ENCODE measurements around the gene BICC1.
A peak's percentile ranks its signal among the peaks of the same experiment; 100 is the strongest.

BICC1 gene

DNA sequence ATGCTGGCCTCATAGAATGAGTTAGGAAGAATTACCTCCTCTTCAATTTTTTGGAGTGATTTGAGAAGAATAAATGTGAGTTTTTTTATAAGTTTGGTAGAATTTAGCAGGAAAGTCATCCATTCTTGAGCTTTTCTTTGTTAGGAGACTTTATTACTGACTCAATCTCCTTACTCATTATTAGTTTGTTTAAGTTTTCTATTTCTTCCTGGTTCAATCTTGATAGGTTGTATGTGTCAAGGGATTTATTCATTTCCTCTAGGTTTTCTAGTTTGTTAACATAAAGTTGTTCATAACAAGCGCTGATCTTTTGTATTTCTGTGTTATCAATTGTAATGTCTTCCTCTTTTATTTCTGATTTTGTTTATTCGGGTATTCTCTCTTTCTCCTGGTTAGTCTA lies 47.4 kb downstream of the BICC1 start:
- peaks cover 3% of the 10 kb centered on the region; the same call in 1 of the 2 replicates for H3K4me1 ChIP-seq
- no peaks in the 10 kb centered on the region for H3K9me3 ChIP-seq
- no peak for DNase-seq
- H3K36me3 ChIP-seq = no peaks in the 10 kb centered on the region
- no peak overlapping the region for H3K4me3 ChIP-seq (ENCODE audit: low read depth, low read length)
- TF ChIP-seq, protein P1, sequence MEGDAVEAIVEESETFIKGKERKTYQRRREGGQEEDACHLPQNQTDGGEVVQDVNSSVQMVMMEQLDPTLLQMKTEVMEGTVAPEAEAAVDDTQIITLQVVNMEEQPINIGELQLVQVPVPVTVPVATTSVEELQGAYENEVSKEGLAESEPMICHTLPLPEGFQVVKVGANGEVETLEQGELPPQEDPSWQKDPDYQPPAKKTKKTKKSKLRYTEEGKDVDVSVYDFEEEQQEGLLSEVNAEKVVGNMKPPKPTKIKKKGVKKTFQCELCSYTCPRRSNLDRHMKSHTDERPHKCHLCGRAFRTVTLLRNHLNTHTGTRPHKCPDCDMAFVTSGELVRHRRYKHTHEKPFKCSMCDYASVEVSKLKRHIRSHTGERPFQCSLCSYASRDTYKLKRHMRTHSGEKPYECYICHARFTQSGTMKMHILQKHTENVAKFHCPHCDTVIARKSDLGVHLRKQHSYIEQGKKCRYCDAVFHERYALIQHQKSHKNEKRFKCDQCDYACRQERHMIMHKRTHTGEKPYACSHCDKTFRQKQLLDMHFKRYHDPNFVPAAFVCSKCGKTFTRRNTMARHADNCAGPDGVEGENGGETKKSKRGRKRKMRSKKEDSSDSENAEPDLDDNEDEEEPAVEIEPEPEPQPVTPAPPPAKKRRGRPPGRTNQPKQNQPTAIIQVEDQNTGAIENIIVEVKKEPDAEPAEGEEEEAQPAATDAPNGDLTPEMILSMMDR (IDR thresholded peaks at IDR 0.05; ENCODE audit: low read depth, low read length) = no peak
- H3K27me3 ChIP-seq = no peaks in the 10 kb centered on the region

DNA sequence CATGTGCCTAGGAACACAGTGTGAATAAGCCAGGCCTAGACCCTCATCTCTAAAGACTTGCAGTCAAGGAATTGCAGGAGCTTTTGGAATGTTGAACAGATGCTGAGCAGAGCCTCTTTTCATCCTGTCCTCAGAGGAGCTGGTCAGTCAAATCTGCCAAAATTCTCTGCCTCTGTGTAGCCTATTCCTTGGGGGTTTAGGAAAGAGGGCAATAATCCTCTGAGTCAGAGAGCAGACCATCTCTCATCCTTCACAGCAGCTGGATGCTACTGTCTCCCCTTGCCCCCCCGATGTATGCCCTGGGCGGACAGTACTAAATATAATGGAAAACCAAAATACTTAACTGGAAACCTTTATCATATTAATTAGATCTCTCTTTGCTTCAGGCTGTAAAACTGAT lies 52.6 kb downstream of the BICC1 start:
- peak; percentile 58 for DNase-seq
- TF ChIP-seq, protein P1 (IDR thresholded peaks at IDR 0.05; ENCODE audit: low read depth, low read length) = no peak
- no peaks in the 10 kb centered on the region for H3K9me3 ChIP-seq
- H3K27me3 ChIP-seq = no peaks in the 10 kb centered on the region
- H3K36me3 ChIP-seq = no peaks in the 10 kb centered on the region
- no peaks in the 10 kb centered on the region for H3K4me1 ChIP-seq
- no peak overlapping the region for H3K4me3 ChIP-seq (ENCODE audit: low read depth, low read length)

DNA sequence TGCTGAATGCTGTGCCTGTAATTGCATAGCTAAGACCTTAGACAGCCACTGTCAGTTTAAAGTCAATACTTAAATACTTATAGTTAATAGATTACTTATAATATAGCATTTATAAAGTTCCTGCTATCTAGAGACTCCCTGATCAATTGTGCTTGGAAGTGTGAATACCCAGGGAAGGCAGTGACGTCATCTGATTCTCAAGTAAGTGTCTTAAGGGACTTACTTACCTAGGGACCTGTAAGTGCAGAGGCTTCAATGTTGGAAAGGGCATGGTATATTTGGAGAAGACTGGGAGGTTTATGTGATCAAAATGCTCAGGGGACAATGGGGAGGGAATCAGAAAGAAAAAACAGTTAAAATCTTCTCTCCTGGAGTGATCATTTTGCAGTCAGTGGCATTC lies 55.0 kb downstream of the BICC1 start:
- no peaks in the 10 kb centered on the region; the same call in 1 of the 2 replicates for H3K4me1 ChIP-seq
- no peaks in the 10 kb centered on the region for H3K27me3 ChIP-seq
- H3K4me3 ChIP-seq (ENCODE audit: low read depth, low read length) = no peak overlapping the region
- peaks cover 2% of the 10 kb centered on the region; the same call in 1 of the 2 replicates for H3K9me3 ChIP-seq
- TF ChIP-seq, protein P1 (IDR thresholded peaks at IDR 0.05; ENCODE audit: low read depth, low read length) = no peak
- DNase-seq = no peak
- no peaks in the 10 kb centered on the region for H3K36me3 ChIP-seq

DNA sequence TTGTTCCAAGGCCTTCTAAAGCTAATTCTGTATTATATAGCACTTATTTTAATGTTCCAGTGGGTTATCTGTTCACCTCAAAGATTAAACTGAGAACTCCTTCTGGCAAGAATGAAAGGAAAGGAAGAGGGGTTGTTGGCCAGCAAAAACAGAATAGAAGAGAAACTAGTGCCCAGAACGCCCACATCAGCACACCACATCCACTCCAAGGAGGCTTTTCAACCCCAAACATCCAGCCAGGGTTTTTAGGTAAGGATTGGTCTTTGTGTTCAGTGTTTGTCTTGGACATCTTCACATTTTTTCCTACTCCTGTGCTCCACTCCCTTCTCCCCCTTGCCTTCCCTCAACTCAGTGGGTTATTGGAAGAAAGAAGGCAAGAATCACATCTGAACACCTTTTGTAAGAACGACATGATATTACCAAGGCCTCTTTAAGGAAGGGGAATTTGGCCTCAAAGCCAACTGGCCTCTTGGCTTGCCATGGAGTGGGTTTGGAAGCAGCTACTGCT lies 55.8 kb downstream of the BICC1 start:
- TF ChIP-seq, protein P1 (IDR thresholded peaks at IDR 0.05; ENCODE audit: low read depth, low read length) = no peak
- H3K4me1 ChIP-seq = peaks cover under 1% of the 10 kb centered on the region
- no peaks in the 10 kb centered on the region for H3K36me3 ChIP-seq
- no peak for DNase-seq
- H3K27me3 ChIP-seq = no peaks in the 10 kb centered on the region
- H3K9me3 ChIP-seq = peaks cover 2% of the 10 kb centered on the region; the same call in 1 of the 2 replicates
- H3K4me3 ChIP-seq (ENCODE audit: low read depth, low read length) = no peak overlapping the region

DNA sequence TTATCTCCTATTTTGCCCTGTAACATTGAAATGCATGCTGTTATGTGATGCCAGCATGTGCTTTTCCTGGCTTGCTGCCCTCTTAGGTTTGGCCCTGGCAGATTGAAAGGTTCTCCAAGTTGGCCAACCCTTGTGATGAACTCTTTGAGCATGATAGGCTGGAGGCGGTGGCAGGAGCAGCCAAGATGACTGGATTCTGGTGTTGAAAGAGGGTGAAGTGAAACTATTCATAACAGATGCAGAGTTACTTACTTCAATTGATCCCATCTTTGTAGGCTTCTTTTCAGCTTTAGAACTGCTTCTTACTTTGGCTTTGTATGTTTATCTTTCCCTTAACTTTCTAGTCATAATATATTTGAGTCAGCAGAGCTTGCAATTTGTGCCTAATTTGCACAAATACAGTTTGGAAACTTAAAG lies 57.6 kb downstream of the BICC1 start:
- no peak for DNase-seq
- peaks cover 2% of the 10 kb centered on the region; the same call in 1 of the 2 replicates for H3K9me3 ChIP-seq
- H3K4me1 ChIP-seq = peaks cover 3% of the 10 kb centered on the region
- TF ChIP-seq, protein P1 (IDR thresholded peaks at IDR 0.05; ENCODE audit: low read depth, low read length) = no peak
- no peaks in the 10 kb centered on the region for H3K27me3 ChIP-seq
- H3K36me3 ChIP-seq = no peaks in the 10 kb centered on the region
- H3K4me3 ChIP-seq (ENCODE audit: low read depth, low read length) = no peak overlapping the region

DNA sequence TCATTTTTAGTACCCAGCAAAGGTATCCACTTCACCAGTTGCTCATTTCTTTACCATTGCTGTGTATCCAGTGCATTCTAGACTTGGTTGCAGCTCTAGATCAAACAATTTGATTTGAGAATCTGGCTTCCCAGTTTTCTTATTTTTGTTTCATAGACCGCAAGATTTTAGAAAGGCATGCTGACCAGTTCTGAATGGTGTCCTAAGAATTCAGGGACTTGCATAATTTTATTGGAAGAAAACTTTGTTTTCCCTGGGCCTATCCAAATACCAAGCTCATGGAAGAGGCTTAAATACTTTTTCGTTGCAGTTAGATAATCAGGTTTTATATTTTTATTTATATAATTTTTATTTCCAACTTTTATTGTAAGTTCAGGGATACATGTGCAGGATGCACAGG lies 58.3 kb downstream of the BICC1 start:
- Histone ChIP-seq H3K4me1 (peaks cover 3% of the 10 kb centered on the region), H3K4me3 (ENCODE audit: low read depth, low read length) (no peak overlapping the region), H3K36me3 (no peaks in the 10 kb centered on the region), H3K9me3 (peaks cover 2% of the 10 kb centered on the region; the same call in 1 of the 2 replicates), H3K27me3 (no peaks in the 10 kb centered on the region)
- TF ChIP-seq, protein P1 (IDR thresholded peaks at IDR 0.05; ENCODE audit: low read depth, low read length) = no peak
- DNase-seq = no peak
